ENCODE measurements around the gene CXCR5.

Gene CXCR5

DNA sequence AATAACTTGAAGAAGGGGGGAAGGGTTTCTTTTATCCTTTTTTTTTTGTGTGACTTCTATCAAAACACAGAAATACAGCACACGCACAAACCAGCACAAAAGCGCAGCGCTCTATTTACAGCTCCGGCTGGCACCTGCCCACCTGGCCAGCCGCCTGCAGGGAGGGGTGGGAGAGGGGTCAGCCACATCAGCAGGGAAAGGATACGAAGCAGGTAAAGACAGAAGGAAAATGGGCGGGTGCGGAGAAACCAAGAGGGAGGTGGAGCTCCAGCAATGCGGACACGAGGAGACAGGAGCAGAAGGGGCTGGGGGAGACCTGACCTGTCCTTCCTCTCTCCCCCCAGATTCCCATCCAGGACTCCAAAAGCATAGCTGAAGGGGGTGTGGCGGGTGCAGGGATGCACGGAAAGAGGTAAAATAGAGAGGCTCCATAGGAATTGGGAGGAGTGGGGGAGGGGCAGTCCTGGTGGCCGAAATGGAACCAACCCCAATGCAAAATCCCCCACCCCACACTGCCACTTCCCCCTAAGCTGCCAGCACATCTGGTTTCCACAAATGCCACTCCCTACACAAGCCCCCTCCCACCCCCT lies 14.1 kb downstream of the CXCR5 start:
- no peak for DNase-seq (ENCODE audit: low read depth in 1 of 2, low spot score in 1 of 2)

DNA sequence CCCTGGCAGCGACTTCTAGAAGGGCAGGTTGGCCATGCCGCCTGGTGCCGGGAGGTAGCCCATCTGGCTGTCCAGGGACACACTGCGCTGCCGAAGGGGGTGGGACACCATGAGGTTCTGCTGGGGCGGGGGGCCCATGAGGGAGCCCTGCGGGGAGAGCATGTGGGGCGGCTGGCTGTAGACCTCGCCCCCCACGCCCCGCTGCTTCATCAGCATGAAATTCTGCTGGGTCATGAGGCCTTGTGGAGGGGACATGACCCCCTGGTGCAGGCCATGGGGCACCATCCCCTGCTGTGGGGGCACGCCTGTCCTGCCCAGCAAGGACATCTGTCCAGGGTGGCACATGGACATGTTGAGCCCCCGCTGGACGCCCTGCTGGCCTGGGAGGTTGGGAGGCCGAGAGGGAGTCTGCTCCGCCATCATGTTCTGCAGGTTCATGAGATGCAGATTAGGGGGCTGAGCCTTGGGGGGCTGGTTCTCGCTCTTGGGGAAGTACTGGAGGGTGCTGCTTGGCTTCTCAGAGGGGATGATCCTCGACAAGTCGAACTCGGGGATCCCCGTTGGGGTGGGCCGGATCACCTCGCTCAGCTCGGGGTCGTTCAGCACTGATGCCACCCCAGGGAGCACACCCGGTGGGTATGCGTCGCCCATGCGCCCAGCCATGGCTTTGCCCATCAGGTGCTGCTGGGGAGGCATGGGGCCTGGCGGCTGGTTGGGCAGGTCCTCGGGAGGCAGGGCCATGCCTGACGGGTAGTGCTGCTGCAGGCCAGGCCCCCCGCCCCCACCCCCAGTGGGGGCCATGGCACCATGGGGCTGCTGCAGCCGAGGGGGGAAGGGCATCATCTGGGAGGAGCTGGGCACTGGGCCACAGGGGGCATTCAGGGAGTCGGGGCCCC lies 15.0 kb downstream of the CXCR5 start:
- DNase-seq (ENCODE audit: low read depth in 1 of 2, low spot score in 1 of 2), result no peak

DNA sequence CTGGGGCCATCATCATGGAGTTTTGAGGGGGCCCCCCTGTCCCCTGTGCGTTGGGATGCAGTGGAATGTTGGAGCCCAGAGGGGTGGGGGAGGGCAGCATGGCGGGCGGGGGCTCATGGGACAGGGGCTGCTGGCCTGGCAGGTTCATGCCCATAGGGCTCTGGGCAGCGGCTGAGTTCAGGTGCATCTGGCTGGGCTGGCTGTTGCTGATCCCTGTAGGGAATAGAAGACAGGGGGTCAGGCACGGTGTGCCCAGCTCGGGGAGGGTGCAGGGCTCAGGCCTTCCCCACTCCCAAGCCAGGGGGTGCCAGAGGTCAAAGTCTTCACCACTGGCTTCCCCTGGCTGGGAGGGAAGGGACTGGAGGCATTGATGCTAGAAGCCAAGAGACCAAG lies 15.6 kb downstream of the CXCR5 start:
- DNase-seq (ENCODE audit: low read depth in 1 of 2, low spot score in 1 of 2), result no peak

DNA sequence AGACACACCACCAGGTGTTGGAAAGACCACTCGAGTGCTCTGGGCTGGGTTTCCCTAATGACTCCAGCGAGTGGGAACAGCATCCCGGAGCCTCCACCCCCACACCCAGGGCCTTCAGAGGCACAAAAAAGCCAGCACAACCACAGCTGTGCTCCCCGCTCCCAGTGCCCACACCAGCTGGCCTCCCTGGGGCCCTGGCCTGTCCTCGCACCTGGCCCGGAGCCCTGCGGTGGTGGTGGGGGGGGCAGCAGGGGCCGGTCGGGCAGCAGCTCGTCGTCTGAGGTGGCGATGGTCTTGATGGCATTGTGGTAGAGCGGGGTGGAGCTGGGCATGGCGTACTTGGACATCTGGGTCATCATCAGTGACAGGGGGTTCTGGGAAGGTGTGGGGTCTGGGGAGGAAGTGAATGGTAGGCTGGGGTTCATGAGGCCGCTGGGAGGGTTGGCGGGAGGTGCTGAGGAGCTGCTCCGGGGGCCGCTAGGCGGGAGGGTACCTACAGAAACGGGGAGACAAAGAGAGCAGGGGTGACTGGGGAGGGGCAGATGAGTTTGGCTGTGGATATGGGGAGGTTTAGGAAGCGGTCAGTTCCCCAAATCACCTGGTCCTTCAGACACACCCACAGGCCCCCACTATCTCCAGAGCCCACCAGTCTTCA lies 16.1 kb downstream of the CXCR5 start:
- DNase-seq (ENCODE audit: low read depth in 1 of 2, low spot score in 1 of 2), result no peak

DNA sequence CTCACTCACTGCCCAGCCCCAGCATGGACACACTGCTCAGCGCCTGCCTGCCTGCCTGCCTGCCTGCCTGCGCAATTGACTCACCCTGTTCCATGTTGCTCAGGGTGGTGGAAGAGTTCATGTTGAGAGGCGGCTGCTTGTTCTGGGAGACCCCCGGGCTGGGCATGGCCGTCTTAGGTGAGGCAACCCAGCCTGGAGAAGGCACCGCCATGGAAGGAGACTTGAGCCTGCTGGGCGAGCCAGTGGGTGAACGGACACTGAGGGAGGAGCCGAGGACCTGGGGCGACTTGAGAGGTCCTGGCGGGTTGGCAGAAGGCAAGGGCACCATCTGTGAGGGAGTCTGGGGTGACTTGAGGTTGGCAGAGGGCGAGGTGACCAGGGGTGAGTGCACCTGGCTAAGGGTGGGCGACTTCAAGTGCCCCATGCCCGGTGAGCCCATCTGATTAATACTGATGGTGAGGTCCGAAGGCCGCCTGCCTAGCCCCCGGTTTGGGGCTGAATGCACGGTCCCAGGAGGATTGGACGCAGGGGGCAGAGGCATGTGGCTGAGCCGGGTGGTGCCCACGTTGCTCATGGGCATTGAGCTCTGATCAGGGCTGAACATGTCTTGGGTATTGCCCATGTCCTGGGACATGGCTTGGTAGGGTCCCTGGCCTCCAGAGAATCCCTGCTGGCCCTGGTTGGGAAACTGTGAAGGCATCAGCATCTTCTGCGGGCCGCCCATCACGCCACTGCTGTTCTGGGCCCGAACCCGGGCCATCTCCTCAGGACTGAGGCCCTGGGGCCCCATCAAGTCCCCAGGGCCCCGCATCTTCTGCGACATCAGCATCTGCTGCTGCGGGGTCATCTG lies 17.1 kb downstream of the CXCR5 start:
- no peak for DNase-seq (ENCODE audit: low read depth in 1 of 2, low spot score in 1 of 2)

DNA sequence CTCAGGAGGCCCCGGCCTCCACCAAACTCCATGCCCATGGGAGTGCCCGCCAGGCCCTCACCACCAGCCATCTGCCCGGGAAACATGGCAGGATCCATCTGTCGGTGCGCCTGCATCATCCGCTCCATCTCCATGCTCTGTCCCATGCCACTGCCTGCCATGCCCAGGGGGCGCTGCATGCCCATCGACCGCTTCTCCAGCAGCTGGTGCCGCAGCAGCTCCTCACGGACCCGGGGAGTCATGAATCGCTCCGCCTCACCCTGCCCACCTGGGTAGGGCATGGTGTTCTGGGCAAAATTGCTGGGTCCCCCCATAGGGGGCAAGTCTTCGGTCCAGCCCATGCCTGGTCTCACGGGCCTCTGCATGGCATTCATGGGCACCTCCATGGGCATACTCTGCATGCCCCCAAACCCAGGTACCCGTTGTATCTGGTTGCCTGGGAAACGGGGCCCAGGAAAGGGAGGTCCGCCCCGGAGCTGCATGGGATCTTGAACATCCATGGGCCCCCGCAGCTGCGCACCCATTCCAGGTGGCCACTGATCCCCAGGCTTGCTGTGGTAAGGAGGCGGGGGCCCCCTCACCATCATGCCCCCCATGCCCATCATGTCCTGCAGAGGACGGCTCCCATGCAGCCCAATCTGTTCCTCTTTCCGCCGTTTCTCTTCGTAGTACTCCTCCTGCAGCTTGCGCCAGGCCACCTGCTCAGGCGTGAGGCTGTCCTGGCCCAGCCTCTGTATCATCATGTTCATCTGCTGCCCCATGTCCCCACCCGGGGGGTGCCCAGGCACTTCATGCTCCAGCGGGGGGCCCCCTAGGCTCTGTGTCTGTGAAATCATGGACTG lies 18.0 kb downstream of the CXCR5 start:
- DNase-seq (ENCODE audit: low read depth in 1 of 2, low spot score in 1 of 2), result no peak

DNA sequence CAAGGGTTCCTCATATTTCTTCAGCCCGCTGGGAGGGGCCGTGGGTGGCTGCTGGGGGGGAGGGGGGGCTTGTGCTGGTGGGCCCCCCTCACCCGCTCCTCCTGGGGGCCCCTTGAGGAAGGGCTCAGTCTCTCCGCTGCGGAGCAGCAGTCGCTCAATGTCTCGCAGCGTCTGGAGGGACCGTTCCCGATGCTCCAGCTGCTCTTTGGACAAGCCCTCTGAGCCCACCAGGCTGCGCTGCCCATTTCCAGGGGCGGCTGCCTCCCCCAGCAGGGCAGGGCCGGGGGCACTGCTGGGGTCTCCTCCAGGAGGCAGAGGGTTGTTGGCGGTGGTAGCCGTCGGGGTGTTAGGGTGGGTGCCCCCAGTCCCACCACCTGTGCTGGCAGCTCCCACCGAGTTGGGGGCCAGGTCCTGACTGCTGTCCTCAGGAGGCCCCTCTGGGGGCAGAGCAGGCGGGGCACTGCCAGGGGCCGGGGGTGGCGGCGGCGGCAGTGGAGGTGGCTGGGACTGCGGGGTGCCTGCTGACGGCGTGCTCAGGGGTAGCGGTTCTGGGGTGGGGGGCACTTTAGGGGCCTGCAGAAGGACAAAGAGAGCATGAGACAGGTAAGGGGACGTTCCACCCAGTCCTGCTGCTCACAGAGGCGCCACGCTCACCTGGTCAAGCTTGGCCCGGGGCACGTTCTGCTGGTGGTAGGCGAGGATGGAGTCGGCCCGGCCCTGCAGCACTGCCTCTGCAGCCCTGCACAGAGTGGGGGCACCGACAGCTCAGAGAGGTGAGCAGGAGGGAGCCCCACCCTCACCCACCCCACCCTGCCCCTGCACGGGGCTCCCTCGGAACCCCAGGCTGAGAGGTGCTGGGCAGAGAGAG lies 18.9 kb downstream of the CXCR5 start:
- DNase-seq (ENCODE audit: low read depth in 1 of 2, low spot score in 1 of 2), result no peak

DNA sequence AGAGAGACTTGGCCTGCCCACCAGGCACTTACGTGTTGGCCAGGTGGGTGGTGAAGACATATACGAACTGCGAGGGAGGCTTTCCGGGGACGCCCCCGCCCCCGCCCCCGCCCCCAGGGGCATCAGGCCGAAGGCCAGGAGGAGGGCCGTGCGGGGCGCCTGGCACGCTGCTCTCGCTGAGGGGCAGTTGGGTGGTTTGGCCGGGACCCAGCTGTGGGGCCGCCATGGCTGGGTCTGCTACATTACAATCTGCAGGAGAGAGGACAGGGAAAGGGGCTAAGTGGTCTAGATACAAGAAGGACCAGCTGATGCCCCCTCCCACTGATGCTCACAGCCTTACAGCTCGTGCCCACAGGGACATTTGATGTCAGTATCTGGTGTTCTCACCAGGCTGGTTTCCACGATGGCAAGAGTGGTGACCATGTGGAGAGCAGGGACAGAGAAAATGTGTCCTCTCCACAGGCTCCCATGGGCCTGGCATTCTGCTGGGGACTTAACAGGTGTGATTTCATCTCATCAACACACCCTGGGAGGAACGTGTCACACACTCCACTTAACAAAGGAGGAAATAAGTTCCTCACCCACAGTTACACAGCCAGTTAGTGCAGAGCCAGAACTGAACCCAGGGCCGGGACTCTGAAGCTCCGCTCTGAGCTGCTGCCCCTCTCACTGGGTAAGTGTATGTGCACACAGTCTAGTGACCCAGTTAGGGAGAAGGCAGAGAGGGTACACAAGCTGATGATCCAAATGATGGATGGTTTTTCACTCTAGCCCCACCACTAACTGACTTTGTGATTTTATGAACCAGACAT lies 19.7 kb downstream of the CXCR5 start:
- no peak for DNase-seq (ENCODE audit: low read depth in 1 of 2, low spot score in 1 of 2)

DNA sequence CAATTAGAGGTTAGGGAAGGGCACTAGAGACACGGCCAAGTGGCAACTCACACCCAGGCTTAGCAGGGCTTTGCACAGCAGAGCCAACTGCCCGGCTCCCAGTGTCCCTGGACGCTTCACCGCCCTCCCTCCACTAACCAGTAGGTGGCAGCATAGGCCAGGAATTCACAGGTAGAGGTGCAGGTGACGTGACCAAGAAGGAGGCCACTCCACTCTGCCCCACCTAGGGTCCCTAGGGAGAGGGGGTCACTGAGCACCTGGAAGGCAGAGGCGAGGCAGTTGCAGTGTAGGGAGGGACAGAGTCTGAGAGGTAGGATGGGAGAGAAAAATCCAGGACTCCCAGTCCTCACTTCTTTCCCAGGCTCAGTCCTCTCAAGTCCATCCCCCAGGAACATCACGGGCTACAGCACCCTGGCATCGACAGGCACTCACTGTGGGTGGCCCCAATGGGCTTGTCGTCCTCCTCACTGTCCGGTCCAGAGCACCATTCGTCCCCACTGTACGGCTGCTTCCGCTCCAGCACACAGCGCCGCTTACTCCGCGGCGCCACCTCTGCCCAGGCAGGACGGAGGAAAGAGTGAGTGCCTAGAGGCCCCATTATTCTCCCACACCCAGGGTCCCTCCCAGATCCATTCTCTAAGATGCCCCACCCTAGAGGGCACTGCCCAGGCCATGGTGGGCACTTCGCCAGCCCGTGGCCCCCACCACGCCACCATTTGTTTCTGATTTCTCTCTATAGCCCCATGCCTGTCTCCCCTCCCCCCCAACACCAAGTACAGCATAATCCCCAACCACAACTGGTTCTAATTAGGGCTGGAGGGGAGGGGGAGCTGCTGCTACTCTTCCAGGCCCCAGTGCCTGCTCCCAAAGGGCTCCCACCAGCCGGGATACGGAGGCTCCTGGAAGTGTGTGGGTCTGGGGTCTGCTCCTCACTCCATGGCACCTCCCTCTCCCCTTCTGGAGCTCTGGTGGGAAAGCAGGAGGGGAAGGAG lies 23.7 kb downstream of the CXCR5 start:
- peak; percentile 77 for DNase-seq (ENCODE audit: low read depth in 1 of 2, low spot score in 1 of 2)

DNA sequence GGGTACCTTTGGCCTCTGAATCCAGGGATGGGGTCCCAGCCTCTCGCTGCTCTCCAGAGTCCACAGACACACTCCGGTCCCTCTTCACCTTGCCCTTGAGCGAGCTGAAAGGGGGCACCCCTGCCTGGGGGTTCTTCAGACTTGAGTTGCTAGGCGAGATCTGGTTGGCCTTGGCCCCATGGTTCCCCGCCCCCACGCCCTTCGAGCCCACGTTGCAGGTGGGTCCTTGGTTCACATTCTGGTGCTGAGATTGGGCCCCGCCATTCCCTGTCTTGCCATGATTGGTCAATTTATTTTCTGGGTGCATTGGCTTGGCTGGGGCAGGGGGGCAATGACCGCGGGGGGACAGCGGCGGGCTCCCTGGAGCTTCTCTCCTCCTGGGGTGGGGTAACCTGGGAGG lies 24.6 kb downstream of the CXCR5 start:
- DNase-seq (ENCODE audit: low read depth in 1 of 2, low spot score in 1 of 2), result no peak

DNA sequence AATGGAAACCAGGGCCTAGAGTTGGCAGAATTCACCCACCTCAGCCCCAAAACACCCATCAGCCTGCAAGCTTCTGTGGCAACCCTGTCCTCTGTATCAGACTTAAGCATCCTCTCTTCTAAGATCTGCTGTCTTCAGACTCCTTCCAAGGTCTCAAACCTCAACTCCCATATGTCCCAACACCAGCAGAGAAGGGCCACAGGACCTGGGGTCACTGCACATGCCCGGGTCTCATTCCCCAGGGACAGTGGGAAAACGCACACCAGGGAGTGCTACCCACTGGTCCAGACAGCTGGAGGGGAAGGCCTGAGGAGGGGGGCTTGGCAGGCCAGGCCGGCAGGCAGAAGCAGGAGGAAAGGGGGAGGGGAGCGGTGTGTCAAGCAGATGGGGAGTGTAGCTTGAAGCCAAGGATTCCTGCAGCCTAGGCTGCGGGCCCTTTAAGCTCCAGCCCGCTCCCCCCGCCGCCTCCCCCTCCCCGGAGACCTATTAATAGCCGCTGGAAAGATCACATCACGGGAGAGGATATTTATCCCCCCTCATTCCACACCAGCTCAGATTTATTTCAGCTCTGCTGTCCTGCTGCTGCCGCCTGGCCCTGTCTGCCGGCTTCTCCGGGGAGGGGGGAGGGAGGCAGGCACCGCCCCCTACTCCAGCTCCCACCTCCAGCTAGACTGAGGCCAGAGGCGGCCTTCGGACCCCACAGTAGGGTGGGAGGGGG lies 25.4 kb downstream of the CXCR5 start:
- no peak for DNase-seq (ENCODE audit: low read depth in 1 of 2, low spot score in 1 of 2)

DNA sequence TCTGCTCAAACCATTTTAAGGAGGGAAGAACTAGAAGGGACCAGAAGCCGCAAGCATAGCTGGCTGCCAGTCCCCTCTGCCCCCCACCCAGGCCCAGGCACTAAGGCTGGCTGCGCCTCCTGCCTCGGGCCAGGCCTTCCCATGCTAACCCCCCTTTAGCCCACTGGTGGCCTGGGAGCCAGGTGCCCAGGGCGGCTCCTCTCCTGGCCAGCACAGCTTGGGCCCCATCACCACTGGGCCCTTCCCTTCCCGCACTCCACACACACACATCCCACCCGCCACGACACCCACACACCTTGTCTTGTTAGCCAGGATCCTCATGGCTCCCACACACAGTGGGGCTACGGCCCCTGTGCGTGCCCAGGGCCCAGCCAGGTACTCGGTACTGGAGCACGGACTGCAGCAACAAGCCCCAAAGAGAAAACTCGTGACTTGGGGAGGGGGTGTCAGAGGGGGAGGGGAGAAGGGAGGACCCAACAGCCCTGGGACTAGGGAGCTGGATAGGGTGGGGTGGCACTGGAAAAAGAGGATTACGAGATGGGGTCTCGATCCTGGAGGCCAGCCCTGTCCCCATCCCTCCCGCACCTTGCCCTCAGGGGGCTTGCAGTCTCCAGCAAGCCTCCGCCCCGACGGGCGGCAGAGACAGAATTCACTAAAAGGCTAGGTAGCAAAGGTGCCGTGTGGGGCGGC lies 26.1 kb downstream of the CXCR5 start:
- no peak for DNase-seq (ENCODE audit: low read depth in 1 of 2, low spot score in 1 of 2)

DNA sequence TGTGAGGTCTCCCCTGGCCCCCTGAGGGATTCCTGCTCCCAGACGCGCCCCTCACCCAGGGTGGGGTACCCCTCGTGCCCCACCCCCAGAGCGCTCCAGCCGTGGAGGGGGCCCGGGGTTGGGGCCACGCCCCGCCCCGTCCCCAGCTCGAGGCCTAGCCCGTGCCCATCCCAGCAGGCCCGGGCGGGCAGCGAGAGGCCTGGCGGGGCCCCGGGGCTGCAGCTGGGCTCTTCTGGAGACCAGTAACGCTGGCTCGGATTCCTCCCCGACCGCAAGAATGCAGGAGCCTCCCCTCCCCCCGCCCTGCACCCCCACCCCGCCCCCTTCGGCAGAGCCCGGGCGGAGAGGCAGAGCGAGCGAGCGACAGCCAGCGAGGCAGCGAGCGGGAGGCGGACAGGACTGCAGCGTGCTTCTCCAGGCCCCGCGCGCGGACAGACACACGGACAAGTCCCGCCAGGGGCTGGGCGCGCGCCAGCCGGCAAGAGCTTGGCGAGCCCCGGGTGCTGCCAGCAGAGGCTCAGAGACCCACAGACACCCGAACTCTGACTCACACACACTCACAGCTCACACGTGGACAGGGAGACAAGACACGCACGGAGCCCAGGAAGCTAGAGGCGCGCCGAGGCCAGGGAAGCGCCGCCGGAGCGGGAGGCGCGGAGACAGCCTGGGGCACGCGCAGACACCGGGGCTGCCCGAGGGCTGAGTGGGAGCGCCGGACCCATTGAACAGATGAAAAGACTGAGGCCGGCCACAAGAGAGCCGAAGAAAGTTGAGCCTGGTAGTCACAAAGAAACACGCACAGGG lies 26.8 kb downstream of the CXCR5 start:
- peak in 1 of 2 donors; percentile 35 for DNase-seq (ENCODE audit: low read depth in 1 of 2, low spot score in 1 of 2)

DNA sequence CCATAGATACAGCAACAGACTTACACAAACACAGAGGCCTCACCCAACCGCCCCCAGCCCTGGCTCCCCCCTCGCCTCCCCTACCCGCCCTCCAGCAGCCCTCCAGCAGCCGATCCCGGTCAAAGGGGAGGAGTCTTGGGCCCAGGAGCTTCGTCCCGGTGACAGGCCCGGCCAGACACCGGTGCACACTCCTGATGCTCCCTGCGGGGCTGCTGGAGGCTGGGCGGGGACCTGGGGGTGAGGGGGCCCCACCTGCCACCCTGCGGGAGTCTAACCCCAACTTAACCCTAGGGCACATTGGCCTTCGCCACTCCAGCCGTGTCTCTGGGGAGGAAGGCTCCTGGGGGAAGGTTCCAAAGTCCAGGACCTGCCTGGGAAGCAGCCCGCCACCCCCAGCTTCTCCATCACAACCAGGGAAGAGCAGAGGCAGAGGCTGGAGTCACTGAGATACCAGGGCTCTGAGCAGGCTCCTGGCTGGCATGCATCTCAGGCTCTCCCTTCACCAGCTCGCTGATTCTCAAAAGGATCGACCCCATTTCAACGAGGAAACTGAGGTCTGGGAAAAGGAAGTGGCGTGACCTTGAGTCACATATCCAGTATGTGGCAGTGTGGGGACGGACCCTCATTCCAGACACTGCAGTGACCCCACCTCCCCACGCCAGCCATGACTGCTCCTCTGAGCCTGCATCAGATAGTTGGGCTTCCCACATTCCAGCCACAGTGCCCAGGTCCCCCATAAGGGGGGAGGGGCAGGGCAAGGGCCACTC lies 27.6 kb downstream of the CXCR5 start:
- DNase-seq (ENCODE audit: low read depth in 1 of 2, low spot score in 1 of 2), result no peak
